GM18526 (cell line): Measurements from ENCODE around the gene DCST2.

Experiments
- POLR2A ChIP-seq: IDR thresholded peaks from 3 replicates; pipeline ENCODE4 v1.6.1; 2011; ENCODE audit not compliant: insufficient read length; ENCODE audit errors: extremely low read depth

Gene DCST2

GRCh38 chr1:154992721-154993571, 40.6 kb downstream of the DCST2 start:
- TF ChIP-seq POLR2A: no peak

GRCh38 chr1:154990276-154990675, 43.3 kb downstream of the DCST2 start:
- no peak for TF ChIP-seq POLR2A

GRCh38 chr1:154989195-154989860, 44.3 kb downstream of the DCST2 start:
- no peak for TF ChIP-seq POLR2A

GRCh38 chr1:154988058-154988954, 45.3 kb downstream of the DCST2 start:
- no peak for TF ChIP-seq POLR2A

GRCh38 chr1:154987326-154987725, 46.3 kb downstream of the DCST2 start:
- TF ChIP-seq POLR2A: no peak

GRCh38 chr1:154983776-154984466, 49.7 kb downstream of the DCST2 start:
- no peak for TF ChIP-seq POLR2A

GRCh38 chr1:154982897-154983648, 50.5 kb downstream of the DCST2 start, which contains the start of gene FLAD1:
Gene FLAD1 (plus strand): TSS chr1:154983344. CDS start chr1:154983695, 351 bp downstream.
- TF ChIP-seq POLR2A: peak; percentile 57

GRCh38 chr1:154982341-154982740, 51.2 kb downstream of the DCST2 start:
- TF ChIP-seq POLR2A: no peak

GRCh38 chr1:154978360-154978759, 55.2 kb downstream of the DCST2 start:
- no peak for TF ChIP-seq POLR2A

GRCh38 chr1:154975409-154976059, 58.0 kb downstream of the DCST2 start:
- TF ChIP-seq POLR2A: peak; percentile 36

GRCh38 chr1:154974808-154975408, 58.7 kb downstream of the DCST2 start:
- TF ChIP-seq POLR2A: no peak

- TF ChIP-seq POLR2A: peak; percentile 75
These were observed 59.3 kb downstream of the DCST2 start, which contains the start of gene CKS1B for GRCh38 chr1:154974102-154974807. Gene CKS1B (plus strand): TSS chr1:154974681. CDS start chr1:154974746, 65 bp downstream.
